Stomach (tissue), 4 donors: ENCODE data around the gene GPR152.

Experiments
- POLR2A ChIP-seq, 4 donors: fragments of 450-650 bp; IDR thresholded peaks; one replicate each; pipeline ENCODE4 v1.6.1; 2016; ENCODE audit warnings: antibody characterized with exemption in 4 of 4, control low read depth in 2 of 4, mild to moderate bottlenecking in 1 of 4, moderate library complexity in 1 of 4
- TF ChIP-seq, protein P1 (sequence below), 7 experiments: fragments of 450-650 bp in 4 of 7; fragments of 200-600 bp in 3 of 7; sonication (generic) in 3 of 7; IDR thresholded peaks; one replicate each; pipeline ENCODE4 v1.5.1; 2016 to 2019; ENCODE audit warnings: antibody characterized with exemption in 7 of 7, control low read depth in 2 of 7, mild to moderate bottlenecking in 1 of 7

DNA sequence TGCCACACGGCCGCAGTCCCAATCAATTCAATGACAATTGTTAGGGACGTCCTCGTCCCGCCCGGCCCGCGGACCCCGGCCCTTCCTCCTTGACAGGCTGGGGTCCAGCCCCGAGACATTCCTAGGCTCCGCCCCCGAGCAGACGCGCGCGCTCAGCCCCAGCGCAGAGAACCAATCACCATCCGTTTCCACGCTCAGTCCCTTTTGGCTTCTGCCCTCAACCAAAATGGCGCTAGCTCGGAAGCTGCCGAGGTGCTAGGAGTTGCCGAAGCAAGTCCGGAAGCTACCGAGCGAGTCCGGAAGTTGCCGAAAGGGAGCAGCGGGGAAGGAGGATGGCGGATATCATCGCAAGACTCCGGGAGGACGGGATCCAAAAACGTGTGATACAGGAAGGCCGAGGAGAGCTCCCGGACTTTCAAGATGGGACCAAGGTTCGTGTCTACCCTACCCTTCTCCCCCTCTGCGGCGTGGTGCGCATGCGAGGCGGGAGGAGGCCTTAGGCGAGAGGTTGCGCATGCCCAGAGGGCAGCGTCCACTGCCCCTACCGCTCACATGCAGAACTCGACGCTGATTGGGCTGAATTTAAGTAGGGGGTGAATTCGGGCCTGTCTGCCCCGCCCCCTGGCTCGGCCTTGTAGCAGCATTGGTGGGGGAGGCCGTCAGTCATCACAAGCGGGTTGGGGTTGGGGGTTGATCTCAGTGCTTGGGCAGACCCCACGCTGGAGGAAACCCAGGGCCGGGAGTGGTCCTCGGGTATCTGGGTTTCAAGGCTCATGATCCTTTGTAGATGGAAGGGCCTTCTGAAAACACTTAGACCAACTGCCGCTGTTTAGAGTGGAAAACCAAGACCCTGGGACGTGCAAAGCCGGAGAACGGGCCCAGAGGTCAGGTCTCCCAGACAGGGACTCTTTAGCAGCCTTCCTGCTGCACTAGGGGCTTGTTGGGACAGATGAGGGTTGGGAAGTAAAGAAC lies 30.6 kb upstream of the GPR152 start, which contains the start of gene AIP:
- TF ChIP-seq, protein P1, sequence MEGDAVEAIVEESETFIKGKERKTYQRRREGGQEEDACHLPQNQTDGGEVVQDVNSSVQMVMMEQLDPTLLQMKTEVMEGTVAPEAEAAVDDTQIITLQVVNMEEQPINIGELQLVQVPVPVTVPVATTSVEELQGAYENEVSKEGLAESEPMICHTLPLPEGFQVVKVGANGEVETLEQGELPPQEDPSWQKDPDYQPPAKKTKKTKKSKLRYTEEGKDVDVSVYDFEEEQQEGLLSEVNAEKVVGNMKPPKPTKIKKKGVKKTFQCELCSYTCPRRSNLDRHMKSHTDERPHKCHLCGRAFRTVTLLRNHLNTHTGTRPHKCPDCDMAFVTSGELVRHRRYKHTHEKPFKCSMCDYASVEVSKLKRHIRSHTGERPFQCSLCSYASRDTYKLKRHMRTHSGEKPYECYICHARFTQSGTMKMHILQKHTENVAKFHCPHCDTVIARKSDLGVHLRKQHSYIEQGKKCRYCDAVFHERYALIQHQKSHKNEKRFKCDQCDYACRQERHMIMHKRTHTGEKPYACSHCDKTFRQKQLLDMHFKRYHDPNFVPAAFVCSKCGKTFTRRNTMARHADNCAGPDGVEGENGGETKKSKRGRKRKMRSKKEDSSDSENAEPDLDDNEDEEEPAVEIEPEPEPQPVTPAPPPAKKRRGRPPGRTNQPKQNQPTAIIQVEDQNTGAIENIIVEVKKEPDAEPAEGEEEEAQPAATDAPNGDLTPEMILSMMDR (IDR thresholded peaks at IDR 0.05) = peak in 3 of 7 experiments; percentile 22 to 41 (median 24)
- no peak for TF ChIP-seq POLR2A (IDR thresholded peaks at IDR 0.05)
